Suppressor macrophage treated with lipopolysaccharide for 1 hour (primary cell): ENCODE data around the gene CPNE8.

Experiments used
- DNase-seq, 3 donors: peaks; one replicate each; pipeline ENCODE4 v3.0.0-alpha.2; 2020 to 2022

The CPNE8 gene

GRCh38 chr12:38905480-38906351, at the start of gene CPNE8:
Gene CPNE8 (minus strand): TSS chr12:38905591. CDS start chr12:38905534, 57 bp downstream.
- peak; percentile 90 to 94 (median 90) for DNase-seq

- no peak for DNase-seq
These were observed 49.0 kb upstream of the CPNE8 start for GRCh38 chr12:38954238-38954873.

DNA sequence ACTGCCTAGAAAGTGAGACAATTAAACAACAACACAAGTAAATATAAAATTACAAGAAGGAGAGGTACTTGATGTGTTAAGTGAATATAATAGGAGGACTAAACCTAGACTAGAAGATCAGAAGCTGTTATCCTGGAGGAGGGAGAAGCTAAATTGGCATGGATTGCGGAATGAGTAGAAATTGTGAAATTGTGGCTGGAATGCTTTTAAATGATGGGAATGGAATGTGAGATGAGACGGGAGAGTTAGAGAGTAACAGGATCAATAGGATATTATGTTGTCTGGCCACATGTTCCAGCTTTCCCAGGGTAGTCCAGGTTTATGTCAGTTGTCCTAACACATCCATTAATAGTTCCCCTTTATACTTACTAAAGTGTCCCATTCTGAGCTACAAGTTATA, 44.0 kb upstream of the CPNE8 start:
- no peak for DNase-seq

DNA sequence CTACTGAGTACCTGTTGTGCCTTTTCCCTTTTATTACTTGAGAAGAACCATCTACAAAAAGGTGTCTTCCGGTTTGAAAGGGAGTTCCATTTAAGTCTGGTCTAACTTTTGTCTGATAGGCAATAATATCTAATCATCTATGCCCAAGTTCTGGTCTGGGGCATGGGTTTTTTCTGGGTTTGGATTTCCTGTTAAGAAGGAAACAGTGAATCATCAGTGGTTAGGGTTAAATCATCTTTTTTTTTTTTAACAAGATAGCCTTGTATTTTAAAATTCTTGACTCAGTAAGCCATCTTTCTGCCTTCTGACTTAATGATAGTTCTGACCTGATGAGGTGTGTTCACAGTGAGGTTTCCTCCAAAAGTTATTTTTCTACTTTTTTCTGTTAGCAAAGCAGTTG, 29.3 kb upstream of the CPNE8 start:
- DNase-seq, result peak; percentile 3 to 46 (median 37)

- no peak for DNase-seq
These were observed 28.7 kb upstream of the CPNE8 start for GRCh38 chr12:38934078-38934584.

GRCh38 chr12:38932320-38932719, 26.9 kb upstream of the CPNE8 start:
- DNase-seq, result no peak

DNA sequence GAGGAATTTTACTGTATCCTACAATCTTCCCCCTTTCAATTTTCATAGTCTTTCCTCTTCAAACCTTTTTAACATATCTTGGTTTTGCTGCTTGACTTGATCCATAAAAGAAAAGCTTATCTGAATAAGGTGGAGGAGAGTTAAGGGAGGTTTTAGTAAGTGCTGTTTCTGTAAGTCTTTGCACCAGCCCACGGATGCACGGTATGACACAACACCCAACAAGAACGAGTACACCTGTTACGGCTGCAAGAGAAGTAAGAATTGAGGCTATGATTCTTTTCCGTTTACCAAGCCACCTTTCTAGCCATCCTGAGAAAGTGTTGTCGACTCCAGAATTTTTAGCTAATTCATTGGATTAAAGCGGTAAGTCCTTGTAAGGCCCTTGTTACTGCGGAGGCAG, 26.1 kb upstream of the CPNE8 start:
- no peak for DNase-seq

GRCh38 chr12:38930990-38931389, 25.6 kb upstream of the CPNE8 start:
- no peak for DNase-seq

- no peak for DNase-seq
These were observed 21.1 kb upstream of the CPNE8 start for GRCh38 chr12:38926501-38926900.

GRCh38 chr12:38921025-38921677, 15.8 kb upstream of the CPNE8 start:
- DNase-seq, result peak; percentile 80 to 85 (median 82)

DNA sequence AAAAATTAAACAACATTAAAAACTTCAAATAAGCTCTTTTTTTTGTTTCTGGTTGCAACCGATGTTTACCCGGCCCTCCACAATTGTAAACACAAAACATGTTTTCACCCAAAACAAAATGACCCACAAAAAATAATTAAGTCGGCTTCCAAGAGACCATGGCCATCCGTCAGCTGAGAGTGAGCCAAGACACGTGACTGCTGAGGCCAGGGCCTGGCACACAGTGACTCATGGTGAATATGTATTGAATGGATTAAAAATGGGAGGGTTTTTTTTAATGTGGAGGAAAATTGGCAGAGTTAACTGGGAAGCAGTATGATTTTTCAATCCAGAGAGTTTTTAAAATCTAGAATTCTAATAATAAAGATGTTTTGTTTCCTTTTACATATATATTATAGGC, 13.8 kb upstream of the CPNE8 start:
- DNase-seq, result peak in 1 of 3 donors; percentile 6

- no peak for DNase-seq
These were observed 10.2 kb upstream of the CPNE8 start for GRCh38 chr12:38915429-38916182.

DNA sequence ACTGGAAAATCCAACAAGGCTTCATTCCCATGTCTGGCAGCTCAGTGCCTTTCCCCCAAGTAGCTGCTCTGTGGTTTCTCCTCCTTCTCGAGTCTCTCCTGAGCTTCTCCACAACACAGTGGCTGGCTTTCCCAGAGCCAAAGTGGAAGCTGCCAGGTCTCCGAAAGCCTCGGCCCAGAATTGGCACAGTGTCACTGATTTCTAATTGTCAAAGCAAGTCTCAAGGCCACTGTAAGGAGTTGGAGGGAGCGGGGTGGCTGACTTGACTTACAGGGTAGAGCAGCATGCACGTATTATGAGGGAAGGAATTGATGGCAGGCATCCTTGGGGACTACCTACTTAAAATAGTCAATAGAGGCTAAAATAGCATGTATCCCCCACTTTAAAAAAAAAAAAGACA, 6.7 kb upstream of the CPNE8 start:
- no peak for DNase-seq

GRCh38 chr12:38911611-38912010, 6.2 kb upstream of the CPNE8 start:
- DNase-seq, result peak in 1 of 3 donors; percentile 11

DNA sequence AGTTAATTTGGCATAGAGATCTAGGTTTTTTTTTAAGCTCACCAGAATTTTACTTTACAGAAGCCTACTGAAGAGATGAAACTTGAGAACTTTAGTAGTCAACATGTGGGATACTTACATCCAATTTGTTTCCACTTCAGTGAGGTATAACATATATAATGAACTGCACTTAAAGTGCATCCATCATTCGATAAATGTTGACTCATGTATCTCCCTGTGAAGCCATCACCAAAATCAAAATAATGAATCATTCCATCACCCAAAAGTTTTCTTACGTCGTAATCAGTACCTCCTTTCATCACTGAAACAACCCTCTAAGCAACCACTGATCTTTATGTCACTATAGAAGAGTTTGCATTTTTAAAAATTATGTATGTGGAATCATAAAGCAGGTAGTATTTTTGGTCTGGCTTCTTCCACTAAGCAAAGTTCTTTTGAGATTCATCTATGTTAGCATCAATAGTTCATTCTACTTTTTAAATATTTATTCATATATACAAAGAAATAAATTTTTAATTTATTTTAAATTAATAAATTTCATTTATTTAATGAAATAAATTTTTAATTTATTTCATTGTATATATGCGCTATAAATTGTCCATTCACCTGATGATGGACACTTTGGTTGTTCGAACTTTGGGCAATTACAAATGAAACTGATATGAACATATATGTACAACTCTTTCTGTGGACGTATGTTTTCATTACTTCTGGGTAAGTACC, 2.0 kb upstream of the CPNE8 start:
- DNase-seq, result peak; percentile 60 to 88 (median 88)

DNA sequence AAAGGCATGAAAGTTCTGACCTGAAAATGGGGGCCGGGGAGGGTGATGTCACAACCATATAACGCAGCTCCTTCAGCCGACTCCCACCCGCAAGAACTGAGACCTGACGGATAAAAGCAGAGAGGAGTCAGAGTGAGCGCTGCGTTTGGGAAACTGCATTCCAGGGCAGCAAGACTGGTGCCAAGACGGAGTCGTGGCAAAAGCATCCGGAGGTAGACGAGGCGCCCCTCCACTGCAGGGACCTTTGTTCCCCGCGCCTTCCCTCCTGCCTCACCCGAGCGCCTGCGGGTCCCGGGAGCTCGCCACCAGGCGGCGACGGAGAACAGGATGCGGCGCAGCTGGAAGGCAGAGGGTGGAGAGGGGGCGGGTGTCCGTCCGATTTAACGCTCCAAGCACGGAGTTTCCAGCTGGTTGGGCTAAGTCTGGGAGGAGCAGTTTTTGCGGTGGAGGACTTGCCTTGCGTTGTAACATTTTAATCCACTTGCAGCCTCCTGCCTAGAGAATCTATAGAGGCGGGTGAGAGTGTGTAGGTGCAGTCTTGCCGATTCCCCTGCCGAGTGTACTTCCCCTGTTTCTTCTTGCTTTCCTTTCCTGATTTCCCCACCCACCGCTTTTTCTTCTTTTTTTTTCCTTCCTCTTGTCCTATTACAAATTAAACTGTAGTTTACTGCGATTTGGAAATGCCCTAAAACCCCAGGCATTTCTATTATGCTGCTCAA, 1.2 kb upstream of the CPNE8 start:
- DNase-seq, result peak; percentile 97 to 98 (median 98)

DNA sequence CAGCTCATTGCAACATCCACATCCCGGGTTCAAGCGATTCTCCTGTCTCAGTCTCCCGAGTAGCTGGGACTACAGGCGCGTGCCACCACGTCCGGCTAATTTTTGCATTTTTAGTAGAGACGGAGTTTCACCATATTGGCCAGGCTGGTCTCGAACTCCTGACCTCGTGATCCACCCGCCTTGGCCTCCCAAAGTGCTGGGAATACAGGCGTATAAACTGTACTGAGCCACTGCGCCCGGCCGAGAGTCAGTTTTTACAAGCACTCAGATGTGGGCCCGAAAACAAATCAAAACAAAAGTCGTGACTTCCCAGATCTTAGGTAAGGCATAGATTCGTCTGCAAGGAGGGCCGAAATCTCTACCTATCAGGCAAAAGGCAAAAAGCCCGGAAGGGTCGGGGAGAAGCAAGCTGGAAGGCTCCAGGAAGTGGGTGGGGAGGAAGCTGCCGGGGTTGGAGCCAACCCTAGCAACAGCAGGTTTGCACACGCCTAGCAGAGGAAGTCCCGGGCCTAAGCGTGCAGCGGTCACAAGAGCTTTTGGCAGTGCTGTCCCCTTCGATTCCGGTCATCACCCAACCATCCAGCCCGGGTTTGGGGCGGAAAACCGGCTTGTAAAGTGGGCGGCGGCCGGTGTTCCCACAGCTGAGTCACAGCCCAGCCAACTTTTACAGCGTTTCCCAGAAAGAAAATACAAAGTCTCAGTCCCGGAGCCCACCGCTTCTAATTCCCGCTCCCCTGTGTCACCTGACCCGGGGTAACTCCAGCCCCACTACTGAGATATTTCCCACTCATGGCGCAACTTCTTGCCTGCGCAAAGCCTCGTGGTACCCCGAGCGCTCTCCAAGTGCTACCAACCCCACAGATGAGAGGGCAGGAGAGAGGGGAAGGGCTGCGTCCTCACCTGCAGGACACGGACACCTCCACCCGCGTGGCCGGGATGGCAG, 583 bp downstream of the CPNE8 start:
- peak; percentile 94 to 99 (median 96) for DNase-seq

- peak in 2 of 3 donors; percentile 27 to 43 for DNase-seq
These were observed 1.8 kb downstream of the CPNE8 start for GRCh38 chr12:38903596-38903995.

GRCh38 chr12:38898001-38898684, 7.2 kb downstream of the CPNE8 start:
- peak in 1 of 3 donors; percentile 12 for DNase-seq
